Smooth muscle cell (in vitro differentiated cells): ENCODE measurements around the gene MTFMT. TPM values are rescaled to one million over a fixed set of nuclear protein-coding genes. Genes with fewer than 3 reads are reported as not detected.
"Not testable (repeated sequence)": the region's sequence is repeated elsewhere in the genome, so short reads cannot be mapped to it uniquely, and the experiment has no call there.

Experiments
- DNase-seq: peaks from one replicate; lab custom pipeline; 2025; ENCODE audit not compliant: unreplicated experiment; lab: John Stamatoyannopoulos, UW
- H2AFZ ChIP-seq: fragments of 200-600 bp; sonication (generic); 2 replicates; pipeline ENCODE4 v1.6.0; 2016; ENCODE audit warnings: antibody characterized with exemption, low read depth, mild to moderate bottlenecking
- H3F3A ChIP-seq: fragments of 200-600 bp; sonication (generic); 2 replicates; pipeline ENCODE4 v1.6.0; 2017; ENCODE audit warnings: antibody characterized with exemption, low read depth
- H3K27ac ChIP-seq: fragments of 200-600 bp; sonication (generic); 2 replicates; pipeline ENCODE4 v1.5.1; 2016; ENCODE audit warnings: low read depth, mild to moderate bottlenecking
- H3K27me3 ChIP-seq: fragments of 200-600 bp; sonication (generic); 2 replicates; pipeline ENCODE4 v1.6.1; 2016; ENCODE audit warnings: low read depth, mild to moderate bottlenecking
- H3K36me3 ChIP-seq: fragments of 200-600 bp; sonication (generic); 2 replicates; pipeline ENCODE4 v1.5.1; 2016; ENCODE audit warnings: low read depth
- H3K4me1 ChIP-seq: fragments of 200-600 bp; sonication (generic); 2 replicates; pipeline ENCODE4 v1.5.1; 2016; ENCODE audit warnings: low read depth
- H3K4me2 ChIP-seq: fragments of 200-600 bp; sonication (generic); 2 replicates; pipeline ENCODE4 v1.6.0; 2016; ENCODE audit warnings: mild to moderate bottlenecking
- H3K4me3 ChIP-seq: fragments of 200-600 bp; sonication (generic); 2 replicates; pipeline ENCODE4 v1.5.1; 2016; ENCODE audit warnings: mild to moderate bottlenecking
- H3K79me2 ChIP-seq: fragments of 200-600 bp; sonication (generic); 2 replicates; pipeline ENCODE4 v1.6.0; 2016; ENCODE audit warnings: low read depth, mild to moderate bottlenecking
- H3K9ac ChIP-seq: fragments of 200-600 bp; sonication (generic); 2 replicates; pipeline ENCODE4 v1.6.0; 2016; ENCODE audit warnings: low read depth
- H3K9me3 ChIP-seq: fragments of 200-600 bp; sonication (generic); replicated peaks from 2 replicates; pipeline ENCODE4 v1.5.1; 2016; ENCODE audit warnings: low read depth
- H4K20me1 ChIP-seq: fragments of 200-600 bp; sonication (generic); 2 replicates; pipeline ENCODE4 v1.6.0; 2016; ENCODE audit warnings: low read depth
- CTCF ChIP-seq: fragments of 200-600 bp; sonication (generic); IDR thresholded peaks from 2 replicates; pipeline ENCODE4 v1.5.1; 2017; ENCODE audit warnings: borderline replicate concordance, mild to moderate bottlenecking, antibody characterized with exemption; ENCODE audit not compliant: insufficient read depth, poor library complexity, severe bottlenecking
- WGBS: methylation state at CpG from one replicate; pipeline ENCODE4 v1.1.7; 2016; ENCODE audit warnings: low lambda C conversion rate; 5-methylcytosine and 5-hydroxymethylcytosine counted together
- polyA plus RNA-seq: library from polyadenylated mRNA; unstranded; fragments of >200 nt; fragmentation: Nextera tagmentation; extraction: Ambion mirVana; gene quantifications from 2 replicates; pipeline ENCODE4 v1.2.1, GENCODE V29; 2016
- total RNA-seq: library from RNA; depleted of rRNA; stranded (reverse); fragments of >200 nt; gene quantifications from 2 replicates; pipeline ENCODE4 v1.2.3, GENCODE V29; 2014

MTFMT gene
- total and polyA plus RNA-seq, 2 experiments from 2014 or later, result 11.3 to 16.8 TPM

DNA sequence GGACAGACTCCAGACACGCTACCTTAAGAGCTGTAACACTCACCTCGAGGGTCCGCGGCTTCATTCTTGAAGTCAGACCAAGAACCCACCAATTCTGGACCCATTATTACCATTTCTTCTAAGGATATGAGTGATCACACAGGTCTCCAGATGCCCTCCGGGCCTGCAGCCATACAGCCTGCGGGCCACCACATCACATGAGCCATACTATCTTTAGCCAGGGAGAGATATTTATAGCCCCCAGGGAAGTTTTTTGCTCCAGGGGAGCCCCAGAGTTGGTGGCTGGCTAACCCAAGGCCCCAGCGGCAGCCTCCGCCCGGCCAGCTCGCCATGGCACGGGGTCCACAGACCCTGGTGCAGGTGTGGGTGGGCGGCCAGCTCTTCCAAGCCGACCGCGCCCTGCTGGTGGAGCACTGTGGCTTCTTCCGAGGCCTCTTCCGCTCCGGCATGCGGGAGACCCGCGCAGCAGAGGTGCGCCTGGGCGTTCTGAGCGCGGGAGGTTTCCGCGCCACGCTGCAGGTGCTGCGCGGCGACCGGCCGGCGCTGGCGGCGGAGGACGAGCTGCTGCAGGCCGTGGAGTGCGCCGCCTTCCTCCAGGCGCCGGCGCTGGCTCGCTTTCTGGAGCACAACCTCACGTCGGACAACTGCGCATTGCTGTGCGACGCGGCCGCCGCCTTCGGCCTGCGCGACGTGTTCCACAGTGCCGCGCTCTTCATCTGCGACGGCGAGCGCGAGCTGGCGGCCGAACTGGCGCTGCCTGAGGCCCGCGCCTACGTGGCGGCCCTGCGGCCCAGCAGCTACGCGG, 47.2 kb upstream of the MTFMT start, which contains the start of gene KBTBD13:
Gene KBTBD13, plus strand, starts transcription at position 261 of the 805 bp plus-strand sequence. Its CDS starts 70 bp downstream, at position 331.
- Histone ChIP-seq H3K9ac (no peak within 1 kb of the TSS), H3K4me2 (no peak within 1 kb of the TSS), H3K9me3 (no peaks in the 10 kb centered on the region), H3K4me1 (peaks cover under 1% of the 10 kb centered on the region), H4K20me1 (no peaks in the 10 kb centered on the region), H3F3A (no peaks in the 10 kb centered on the region), H3K27ac (no peak within 1 kb of the TSS), H3K36me3 (no peaks in the 10 kb centered on the region), H3K4me3 (no peak within 1 kb of the TSS), H3K79me2 (no peaks in the 10 kb centered on the region), H2AFZ (no peak within 1 kb of the TSS), H3K27me3 (no peaks in the 10 kb centered on the region)
- 97% methylated on average over 67 of the region's 73 CpGs for WGBS
- TF ChIP-seq CTCF, result no peak
- DNase-seq, result no peak

GRCh38 chr15:65075607-65076395, 46.4 kb upstream of the MTFMT start:
- not testable (repeated sequence) for H3K79me2 ChIP-seq, H3K4me3 ChIP-seq, H3K36me3 ChIP-seq, H3K4me1 ChIP-seq, H3K9me3 ChIP-seq, H3F3A ChIP-seq, H2AFZ ChIP-seq, DNase-seq, H3K27me3 ChIP-seq, H3K9ac ChIP-seq, H3K27ac ChIP-seq, H4K20me1 ChIP-seq, H3K4me2 ChIP-seq
- 51% methylated on average over 12 of the region's 12 CpGs for WGBS

DNA sequence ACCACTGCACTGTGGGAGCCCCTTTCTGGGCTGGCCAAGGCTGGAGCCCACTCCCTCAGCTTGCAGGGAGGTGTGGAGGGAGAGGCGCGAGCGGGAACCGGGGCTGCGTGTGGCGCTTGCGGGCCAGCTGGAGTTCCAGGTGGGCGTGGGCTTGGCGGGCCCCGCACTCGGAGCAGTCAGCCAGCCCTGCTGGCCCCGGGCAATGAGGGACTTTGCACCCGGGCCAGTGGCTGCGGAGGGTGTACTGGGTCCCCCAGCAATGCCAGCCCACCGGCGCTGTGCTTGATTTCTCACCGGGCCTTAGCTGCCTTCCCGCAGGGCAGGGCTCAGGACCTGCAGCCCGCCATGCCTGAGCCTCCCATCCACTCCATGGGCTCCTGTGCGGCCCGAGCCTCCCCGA, 45.5 kb upstream of the MTFMT start:
- H2AFZ ChIP-seq, H4K20me1 ChIP-seq, H3K36me3 ChIP-seq, H3K4me2 ChIP-seq, H3K27me3 ChIP-seq, H3K79me2 ChIP-seq, H3K4me1 ChIP-seq, H3K9me3 ChIP-seq, H3F3A ChIP-seq, H3K9ac ChIP-seq, H3K27ac ChIP-seq, DNase-seq, H3K4me3 ChIP-seq: not testable (repeated sequence)
- 96% methylated on average over 22 of the region's 22 CpGs for WGBS

DNA sequence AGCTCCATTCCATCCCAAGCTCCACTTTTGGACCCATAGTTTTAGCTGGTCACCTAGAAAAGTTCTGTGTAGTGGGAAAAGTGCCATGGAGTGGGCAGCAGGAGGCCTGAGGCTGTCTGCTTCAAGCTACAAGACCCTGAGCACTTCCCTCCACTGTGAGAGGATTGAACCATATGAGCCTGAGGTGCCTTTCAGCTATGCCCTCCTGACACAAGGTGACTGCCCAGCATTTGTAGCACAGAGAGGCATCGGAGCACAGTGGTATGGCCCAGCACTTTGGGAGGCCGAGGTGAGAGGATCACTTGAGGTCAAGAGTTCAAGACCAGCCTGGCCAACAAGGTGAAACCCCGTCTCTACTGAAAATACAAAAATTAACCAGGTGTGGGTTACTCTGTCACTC, 43.2 kb upstream of the MTFMT start:
- no peak for TF ChIP-seq CTCF
- 95% methylated on average over 3 of the region's 3 CpGs for WGBS
- Histone ChIP-seq H3K79me2 (no peaks in the 10 kb centered on the region), H3K9me3 (no peaks in the 10 kb centered on the region), H2AFZ (no peak overlapping the region), H3F3A (peaks cover 9% of the 10 kb centered on the region), H3K36me3 (no peaks in the 10 kb centered on the region), H4K20me1 (no peaks in the 10 kb centered on the region), H3K27me3 (no peaks in the 10 kb centered on the region), H3K27ac (no peak overlapping the region), H3K4me3 (no peak overlapping the region), H3K4me2 (no peak overlapping the region), H3K9ac (no peak overlapping the region), H3K4me1 (peaks cover 6% of the 10 kb centered on the region)
- DNase-seq, result no peak
